Measurements from ENCODE around the gene BRD1.
"Not testable (repeated sequence)": the region's sequence is repeated elsewhere in the genome, so short reads cannot be mapped to it uniquely, and the experiment has no call there.

BRD1 gene

DNA sequence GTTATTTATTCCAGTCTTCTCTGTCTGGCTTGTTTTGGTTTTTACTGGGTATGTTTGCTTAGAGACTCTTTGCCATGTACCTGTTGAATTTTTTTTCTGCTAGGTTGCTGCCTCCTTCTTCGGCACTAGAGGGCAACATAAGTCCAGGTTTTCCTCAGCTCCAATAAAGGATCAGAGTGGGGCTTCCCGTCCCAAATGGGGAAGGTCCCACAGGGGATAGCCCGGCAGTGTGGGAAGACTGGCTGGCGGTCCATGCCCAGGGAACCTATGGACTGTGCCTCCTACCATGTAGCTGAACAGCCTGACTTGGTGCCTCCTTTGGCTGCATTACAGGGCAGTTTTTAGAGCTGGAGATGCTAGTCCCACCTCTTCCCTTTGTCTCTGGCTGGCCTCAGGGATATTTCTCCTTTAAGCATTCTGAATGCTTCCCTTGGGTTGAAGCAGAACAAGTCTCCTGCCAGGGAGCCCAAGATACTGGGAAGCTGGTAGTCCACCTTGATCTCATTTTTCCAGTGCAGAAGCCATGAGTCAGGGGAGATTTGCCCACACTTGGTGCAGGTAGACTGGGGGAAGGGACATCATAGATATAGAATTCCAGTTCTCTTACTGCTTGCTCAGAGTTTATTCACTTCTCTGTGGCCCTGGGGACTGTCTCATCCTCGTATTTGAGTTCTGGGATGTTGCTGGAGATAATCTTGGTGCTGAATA lies 60.2 kb downstream of the BRD1 start:
- DNase-seq: peak; percentile 50

DNA sequence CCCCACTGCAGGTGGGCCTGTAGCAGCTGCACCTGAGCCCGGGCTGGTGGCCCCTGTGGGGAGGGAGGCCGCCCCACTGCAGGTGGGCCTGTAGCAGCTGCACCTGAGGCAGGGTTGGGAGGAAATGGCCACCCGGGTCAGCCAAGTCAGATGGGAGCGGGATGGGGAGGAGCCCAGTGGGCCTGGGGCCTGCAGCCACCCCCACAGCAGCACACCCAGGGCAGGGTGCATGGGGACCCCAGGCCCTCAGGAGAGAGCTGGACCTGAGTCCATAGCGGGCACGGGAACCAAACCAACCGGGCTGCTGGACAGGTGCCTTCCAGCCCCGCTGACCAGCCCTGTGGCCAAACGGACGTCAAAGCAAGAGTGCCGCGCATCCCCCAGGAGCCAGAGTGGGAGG lies 61.7 kb downstream of the BRD1 start:
- DNase-seq: no peak

DNA sequence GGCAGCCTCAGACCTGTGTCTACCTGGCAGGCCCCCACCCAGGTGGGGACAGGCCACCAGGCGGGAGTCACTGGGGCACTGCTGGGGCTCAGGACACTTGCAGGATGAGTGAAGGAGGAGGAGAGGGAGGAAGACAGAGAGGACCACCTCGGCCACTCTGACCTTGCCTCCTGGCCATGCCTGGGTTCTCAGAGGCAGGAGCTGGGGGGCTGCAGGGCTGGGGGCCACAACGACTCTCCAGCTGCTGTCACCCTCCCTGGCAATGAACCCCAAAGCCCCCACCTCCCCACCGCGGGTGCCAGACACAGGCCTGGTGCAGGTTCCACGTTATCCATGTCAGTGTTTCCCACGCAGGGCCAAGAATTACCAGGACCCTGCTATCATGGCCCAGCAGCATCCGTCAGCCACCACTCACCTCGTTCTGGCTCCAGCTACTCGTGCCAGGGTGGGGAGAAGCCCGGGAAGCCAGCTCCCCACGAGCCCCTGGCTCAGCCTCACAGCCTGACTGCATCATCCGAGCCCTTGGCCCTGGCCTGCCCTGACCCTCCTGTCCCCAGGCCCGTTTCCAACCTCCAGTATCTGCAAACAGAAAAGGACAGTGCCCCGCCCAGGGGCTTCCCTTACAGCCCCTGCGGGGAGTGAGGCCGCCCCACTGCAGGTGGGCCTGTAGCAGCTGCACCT lies 62.4 kb downstream of the BRD1 start:
- no peak for DNase-seq

DNA sequence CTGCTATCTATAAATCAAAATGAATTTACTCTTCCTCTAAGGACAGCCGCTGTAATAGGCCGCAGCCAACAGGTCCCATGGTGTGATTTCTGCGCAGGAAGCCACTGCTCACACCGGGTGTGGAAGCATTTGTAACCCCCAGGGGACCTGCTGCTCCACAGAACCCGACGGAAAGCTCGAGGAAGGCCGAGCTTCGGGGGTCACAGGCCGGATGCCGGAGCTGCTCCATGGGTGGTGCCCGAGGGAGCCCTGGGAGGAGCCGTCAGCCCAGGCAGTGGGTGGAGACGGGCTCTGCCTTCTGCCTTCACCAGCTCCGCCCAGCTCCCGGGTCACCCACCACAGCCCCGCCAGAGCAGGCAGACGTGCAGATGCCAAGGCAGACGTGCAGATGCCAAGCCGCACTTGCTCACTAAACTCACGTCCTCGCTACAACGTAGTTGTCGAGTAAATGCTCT lies 63.5 kb downstream of the BRD1 start:
- DNase-seq: no peak

DNA sequence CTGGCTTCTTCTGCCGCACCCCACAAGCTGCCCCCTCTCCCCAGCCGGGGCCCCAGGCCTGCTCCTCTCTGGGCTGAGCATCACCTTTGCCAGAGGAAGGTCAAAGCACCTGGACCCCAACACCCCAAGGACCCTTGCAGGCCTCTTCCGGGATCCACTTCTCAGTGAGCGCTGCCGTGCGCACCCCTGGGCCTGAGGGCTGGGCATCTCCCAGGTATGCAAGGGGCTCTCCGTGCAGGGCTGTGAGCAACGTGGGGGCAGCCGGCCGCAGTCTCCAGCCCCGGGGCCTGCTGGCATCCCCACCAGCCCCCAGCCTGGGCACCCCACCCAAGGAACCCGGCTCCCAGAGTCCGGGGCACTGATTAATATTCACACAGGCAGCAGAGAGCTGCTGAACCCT lies 64.0 kb downstream of the BRD1 start:
- no peak for DNase-seq

DNA sequence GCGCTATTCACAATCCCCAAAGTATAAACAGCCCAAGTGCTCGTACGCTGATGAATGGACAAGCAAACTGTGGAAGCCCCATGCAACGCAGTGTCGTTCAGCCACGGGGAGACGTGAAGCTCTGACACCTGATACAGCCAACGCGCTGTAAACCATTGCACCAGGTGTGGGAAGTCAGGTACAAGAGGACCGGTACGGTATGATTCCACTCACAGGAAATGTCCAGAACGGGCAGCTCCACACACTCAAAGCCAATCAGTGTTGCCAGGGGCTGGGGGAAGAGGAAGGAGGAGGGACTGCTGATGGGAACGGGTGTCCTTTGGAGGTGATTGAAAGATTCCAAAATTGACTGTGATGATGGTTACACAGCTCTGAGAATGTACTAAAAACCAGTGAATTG lies 64.5 kb downstream of the BRD1 start:
- DNase-seq: no peak

DNA sequence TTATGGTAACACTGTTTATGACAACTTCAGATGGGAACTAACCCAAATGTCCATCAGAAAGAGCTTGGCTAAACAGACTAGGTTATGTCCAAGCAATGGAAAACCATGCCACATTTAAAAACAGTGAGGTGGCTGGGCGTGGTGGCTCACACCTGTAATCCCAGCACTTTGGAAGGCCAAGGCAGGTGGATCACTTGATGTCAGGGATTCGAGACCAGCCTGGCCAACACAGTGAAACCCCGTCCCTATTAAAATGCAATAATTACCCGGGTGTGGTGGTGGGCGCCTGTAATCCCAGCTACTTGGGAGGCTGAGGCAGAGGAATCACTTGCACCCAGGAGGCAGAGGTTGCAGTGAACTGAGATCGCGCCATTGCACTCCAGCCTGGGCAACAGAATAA lies 65.1 kb downstream of the BRD1 start:
- not testable (repeated sequence) for DNase-seq

DNA sequence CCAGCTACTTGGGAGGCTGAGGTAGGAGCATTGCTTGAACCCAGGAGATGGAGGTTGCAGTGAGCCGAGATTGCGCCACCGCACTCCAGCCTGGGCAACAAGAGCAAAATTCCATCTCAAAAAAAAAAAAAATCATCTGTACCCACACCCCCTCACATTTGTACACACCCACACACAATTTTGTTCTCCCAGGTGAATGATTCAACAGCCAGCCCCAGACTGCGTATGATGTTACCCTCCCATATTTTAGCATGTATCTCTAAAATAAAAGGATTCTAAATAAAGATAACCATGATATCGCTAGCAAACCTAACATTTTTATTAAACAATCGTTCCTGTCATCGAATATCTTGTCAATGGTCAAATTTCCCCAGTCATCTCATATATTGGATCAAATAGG lies 65.8 kb downstream of the BRD1 start:
- no peak for DNase-seq

DNA sequence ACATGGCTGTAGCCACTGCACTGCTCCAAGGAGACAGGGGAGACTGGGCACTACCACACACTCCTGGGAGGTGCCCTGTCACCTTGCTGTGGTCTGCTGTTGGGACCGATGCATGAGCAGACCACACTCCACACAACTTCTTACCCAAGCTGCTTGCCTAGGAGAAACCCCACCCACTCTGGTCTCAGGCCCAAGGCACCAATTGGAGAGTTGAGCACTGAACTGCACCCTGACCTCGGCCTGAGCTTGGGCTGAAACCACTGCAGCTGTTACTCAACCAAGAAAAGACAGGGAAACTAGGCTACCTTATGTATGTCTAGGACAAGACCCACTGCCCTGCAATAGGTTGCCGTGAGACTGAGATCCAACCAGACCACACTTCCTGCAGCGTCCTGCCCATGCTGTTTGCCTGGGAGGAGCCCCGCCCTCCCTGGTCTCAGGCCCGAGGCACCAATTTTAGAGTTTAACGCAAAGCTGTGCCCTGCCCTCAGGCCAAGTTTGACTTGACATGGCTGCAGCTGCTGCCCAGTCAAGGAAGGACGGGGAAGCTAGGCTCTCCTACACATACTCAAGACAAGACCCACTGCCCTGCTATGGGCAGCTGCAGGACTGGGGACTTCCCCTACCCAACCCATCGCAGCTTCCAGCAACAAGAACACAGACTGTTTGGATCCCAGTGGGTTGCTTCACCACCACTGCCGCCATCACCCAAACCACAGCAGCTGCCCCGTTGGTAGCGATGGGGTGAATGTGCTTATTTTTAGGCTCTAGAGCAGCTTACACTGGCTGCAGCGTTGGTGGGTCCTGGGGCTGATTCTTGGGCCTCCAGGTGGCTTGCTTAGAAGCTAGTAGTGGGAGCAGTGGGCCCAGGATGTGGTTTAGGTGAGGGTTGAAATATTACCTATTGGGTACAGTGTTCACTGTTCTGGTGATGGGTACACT lies 66.8 kb downstream of the BRD1 start:
- DNase-seq: peak; percentile 16

DNA sequence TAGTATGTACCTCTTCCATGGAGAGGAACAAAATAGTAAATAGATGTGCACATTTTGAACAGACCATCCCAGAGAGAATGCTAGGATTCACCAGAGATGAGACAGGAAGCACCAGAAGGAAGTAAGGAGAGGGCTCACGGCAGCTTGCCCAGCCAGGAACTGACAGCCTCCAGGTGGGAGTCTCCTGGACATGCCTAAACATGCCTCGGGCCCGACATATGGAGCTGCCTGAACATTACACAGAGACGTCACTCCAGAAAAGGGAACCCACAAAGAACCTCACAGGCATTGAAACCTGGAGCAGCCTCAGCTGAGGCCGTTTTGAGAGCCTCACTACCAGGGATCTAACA lies 67.4 kb downstream of the BRD1 start:
- no peak for DNase-seq

DNA sequence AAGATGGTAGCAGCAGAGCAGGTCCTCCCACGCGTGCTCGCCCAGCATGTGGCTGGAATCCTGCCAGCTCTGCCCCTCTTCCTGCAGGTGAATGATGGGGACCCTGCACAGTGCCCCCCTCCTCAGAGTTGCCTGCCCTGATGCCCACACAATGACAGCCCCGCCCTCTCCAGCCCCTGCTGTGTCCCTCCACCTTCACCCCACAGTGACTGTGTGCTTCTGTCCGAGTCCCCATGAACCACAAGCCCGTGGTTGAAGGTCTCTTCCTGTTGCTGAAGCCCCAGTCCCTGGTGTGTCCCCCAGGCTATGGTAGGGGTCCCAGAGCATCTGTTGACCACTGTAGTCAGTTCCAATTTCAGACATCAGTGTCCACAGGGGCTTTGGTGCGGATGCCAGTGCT lies 71.0 kb downstream of the BRD1 start:
- no peak for DNase-seq

DNA sequence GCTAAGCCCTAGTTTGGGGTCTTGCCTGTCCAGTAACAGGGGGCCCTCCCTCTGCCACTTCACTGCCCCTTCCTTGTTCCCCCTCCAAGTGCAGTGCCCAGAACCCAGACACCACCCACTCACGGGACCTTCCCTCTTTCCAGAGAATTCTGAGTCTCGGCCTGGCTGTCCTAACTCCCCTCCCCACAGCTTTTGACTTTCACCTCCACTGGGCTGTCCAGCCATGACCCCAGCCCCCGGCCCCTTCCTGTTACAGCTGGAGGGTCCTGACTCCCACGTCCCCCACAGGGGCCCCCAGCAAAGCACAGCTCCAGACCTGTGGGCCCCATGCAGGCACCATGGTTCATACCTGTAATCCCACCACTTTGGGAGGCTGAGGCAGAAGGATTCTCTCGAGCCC lies 71.5 kb downstream of the BRD1 start:
- DNase-seq: no peak

DNA sequence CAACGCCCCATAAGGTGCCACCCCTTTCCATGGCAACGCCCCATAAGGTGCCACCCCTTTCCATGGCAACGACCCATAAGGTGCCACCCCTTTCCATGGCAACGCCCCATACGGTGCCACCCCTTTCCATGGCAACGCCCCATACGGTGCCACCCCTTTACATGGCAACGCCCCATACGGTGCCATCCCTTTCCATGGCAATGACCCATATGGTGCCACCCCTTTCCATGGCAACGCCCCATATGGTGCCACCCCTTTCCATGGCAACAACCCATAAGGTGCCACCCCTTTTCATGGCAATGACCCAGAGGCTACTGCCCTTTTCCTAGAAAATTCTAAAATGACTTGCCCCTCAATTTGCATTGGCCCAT lies 72.1 kb downstream of the BRD1 start:
- no peak for DNase-seq

DNA sequence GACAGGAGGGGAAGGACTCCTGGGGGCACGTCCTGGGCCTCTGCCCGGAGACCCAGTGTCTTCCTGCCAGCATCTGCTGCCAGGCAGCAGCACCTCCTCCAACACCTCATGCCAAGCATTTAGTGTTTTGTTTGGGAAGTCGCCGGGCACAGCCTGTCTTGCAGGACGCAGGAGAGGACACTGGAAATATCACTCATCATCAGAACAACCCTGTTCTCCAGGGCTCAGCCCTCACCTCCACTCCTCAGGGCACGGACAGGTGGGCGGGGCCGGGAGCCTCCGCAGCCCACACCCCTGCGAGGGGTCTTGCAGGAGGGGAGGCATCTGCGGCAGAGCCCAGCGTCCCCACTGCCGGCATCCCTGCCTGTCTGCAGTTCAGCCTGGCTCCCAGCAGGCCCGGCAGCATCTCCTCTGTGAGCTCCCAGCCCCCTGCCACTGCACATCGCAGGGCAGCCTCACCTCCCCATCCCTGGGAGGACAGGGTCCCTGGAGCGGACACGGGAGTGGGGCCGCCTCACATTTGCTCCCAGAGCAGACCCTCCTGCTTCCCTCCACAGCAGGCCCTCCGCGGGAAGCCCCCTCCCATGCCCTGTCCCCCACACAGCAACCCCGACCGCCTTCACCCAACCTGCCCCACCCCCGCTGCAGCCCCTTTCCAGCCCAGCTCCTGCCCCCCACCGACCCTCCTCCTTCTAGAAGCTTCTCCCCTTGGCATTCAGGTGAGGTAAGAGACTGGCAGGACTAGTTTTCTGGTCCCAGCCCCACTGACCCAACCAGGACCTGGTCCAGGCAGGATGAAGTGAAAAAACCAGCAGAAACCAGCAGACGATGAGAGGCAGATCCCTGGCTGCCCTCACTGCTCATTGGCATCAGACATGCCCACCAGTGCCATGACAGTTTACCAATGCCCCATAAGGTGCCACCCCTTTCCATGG lies 72.7 kb downstream of the BRD1 start:
- DNase-seq: no peak

DNA sequence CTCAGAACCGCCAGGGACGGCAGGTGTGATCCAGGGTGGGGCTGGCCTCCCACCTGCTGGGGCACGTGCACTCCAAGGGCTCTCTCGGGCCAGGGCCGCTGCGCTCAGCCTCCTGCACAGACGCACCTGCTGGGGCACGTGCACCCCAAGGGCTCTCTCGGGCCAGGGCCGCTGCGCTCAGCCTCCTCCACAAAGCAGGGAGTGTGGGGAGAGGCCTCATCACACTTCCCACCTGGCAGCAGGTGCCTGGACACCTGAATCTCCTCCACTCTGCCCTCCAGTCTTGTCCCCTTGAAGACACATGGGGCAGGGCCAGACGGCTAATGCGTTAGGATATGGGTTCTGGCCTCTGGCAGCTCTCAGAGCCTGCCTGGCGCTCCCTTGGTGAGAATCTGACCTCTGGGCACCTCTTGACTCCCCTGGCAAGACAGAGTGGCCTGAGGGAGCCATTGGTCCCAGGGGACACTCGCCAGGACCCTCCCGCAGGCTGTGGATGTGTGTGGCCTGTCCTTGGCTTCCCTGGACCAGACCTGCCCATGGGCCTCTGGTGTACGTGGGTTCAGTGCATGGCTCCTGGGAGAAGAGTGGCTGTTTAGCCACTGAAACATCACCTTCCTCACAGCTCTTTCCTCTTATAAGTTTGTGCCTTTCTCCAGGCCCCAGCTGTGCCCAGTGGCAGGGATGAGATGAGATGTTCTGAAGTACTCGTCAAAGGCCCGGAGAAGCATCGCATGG lies 73.5 kb downstream of the BRD1 start:
- no peak for DNase-seq

DNA sequence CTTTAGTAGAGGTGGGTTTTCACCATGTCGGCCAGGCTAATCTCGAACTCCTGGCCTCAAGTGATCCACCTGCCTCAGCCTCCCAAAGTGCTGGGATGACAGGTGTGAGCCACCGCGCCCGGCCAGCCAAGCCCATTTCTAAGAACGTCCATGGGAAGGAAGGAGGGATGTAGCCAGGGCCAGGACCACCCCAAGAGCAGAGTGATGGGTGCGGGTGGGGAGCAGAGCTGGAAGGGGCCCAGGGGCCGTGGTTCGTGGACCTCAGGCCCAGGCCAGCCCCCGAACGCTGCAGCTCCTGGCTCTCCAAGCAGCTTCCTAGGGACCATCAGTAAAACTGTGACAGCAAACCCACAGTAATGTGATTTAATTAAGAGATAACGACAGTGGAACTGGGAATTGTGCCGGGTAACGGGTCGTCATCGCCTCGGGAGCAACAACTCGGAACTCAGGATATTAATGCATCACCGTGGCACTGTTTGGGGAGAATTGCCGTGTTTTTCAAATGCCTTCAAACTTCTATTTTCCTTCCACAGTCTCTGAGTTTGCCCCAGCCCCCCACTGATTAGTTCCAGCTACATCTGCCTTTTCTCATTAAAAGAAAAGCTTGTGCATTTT lies 74.3 kb downstream of the BRD1 start:
- DNase-seq: no peak

DNA sequence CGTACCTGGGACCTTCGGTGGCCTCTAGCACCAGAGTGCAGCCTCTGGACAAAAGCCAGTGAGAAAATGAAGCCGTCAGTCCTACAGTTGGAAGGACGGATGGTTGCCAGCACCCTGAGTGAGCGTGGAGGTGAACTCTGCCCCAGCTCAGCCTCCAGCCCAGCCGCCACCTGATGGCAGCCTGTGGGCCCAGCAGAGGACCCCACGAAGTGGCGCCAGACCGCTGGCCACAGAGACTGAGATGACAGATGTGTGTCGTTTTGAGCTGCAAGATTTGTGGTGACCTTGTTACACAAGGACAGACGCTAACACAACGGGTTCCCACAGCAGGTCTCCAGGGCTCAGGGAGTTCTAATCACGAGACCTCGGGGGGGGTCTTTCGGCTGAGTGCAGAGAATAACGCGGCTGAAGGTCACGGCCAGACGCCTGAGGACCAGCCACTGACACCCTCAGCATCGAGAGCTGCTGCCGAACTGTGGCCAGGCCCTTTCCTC lies 75.0 kb downstream of the BRD1 start:
- DNase-seq: no peak

DNA sequence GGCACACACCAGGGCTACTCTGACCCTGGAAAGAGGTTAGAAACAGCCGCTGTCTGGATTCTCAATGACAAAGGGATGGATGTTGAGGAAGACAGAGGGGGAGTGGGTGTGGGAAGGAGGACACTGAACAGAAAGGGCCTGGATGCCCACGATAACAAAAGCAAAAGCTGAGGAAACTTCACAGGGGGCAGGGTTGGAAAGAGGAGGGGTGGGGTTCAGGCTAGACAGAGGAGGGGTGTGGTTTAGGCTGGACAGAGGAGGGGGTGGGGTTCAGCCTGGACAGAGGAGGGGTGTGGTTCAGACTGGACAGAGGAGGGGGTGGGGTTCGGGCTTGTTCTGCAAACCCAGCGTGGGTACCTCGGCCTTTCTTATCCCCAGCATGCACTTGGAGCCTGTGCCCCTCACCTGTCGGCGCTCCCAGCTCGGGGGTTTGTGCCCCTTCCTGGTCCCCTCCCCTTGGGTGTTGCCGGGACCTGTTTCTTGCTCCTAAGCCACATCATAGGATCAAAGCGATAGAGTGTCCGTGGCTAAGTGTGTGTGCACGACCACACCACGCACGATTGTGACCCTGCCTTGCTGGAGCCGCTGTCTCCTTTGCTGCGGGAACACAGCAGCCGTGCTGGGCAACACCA lies 75.6 kb downstream of the BRD1 start:
- DNase-seq: no peak

DNA sequence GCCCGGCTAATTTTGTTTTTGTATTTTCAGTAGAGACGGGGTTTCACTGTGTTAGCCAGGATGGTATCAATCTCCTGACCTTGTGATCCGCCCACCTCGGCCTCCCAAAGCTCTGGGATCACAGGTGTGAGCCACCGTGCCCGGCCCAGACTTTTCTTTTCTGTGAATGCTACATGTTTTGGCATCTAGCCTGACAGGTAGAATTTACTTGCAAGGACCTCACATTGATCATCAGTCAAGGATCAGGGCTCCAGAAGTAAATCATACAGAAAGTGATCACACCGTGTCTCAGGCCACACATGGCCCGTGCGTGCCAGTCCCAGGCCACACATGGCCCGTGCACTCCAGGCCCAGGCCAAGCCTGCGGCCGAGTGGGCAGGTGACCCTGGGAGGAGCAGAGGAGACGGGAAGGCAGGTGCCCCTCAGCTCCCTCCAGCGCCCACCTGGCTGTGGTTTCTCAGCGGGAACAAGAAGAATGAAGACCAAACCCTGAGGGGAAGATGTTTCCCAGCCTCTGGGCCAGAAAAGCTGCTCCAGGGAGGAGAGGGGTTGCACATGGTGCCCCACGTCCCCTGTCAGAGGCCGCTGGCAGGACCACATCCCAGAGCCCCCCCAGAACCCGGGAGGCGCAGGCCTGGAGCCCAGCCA lies 76.2 kb downstream of the BRD1 start:
- no peak for DNase-seq

DNA sequence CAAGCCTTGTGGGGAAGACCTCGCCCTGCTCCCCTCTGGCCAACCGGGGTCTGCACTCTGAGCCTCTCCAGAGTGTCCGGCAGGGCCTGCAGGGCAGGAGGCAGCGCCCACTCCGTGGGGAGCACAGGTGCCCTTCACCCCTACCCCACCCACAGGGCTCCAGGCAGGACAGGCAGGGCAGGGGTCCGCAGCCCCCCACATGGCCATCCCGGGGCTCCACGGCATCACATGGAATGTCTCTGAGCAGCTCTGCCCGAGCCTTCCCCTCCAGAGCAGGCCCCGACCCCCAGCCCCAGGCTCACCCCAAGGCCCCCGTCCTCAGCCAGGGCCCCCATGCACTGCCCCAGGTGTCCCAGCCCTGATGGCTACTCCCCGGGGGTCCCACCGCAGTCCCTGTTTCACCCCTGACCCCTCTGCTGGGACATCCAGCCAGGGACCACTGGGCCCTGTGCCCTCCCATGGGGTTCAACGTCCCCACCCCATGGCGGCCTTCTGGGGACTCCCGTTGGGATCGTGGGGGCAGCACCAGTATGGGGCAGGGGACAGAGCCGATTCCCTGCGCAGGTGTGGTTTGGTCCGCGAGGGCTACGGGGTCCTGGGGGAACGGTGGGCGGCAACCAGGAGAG lies 77.7 kb downstream of the BRD1 start:
- DNase-seq: no peak

All from activated T-cell treated with anti-CD3 and anti-CD28 coated beads, Interleukin-2, amount 50 U/mL, for 1 hour (primary cell).